PC-9 (cell line): ENCODE data around the gene ZMYND19. TPM values are rescaled to one million over a fixed set of nuclear protein-coding genes. Genes with fewer than 3 reads are reported as not detected.
"Not testable (repeated sequence)": the region's sequence is repeated elsewhere in the genome, so short reads cannot be mapped to it uniquely, and the experiment has no call there.

Source experiments
- BruUV-seq: library from RNA; stranded (reverse); fragments of 400-500 nt; replicated peaks from 2 replicates; lab custom pipeline; 2021; lab: Mats Ljungman, UMichigan
- CTCF ChIA-PET: fragments of 300-600 bp; sonication (Branson Sonifier 250); formaldehyde crosslinking; loops from one replicate; lab custom pipeline; 2022; ENCODE audit warnings: antibody characterized with exemption; lab: Charles Lee
- POLR2A ChIA-PET: fragments of 300-600 bp; sonication (Branson Sonifier 250); formaldehyde crosslinking; loops from one replicate; lab custom pipeline; 2022; ENCODE audit warnings: antibody characterized with exemption; ENCODE audit not compliant: unreplicated experiment; lab: Charles Lee
- DNase-seq, 2 experiments: peaks; one replicate each; pipeline versions ENCODE4 v3.0.0 to v3.0.0-alpha.2; 2015 to 2022; ENCODE audit warnings: mixed read lengths in 1 of 2
- H2AFZ ChIP-seq: fragments of 200-600 bp; sonication (generic); 2 replicates; pipeline ENCODE4 v1.8.1; 2017; ENCODE audit warnings: antibody characterized with exemption
- H3F3A ChIP-seq: fragments of 200-600 bp; sonication (generic); 2 replicates; pipeline ENCODE4 v1.8.1; 2017; ENCODE audit warnings: antibody characterized with exemption, mild to moderate bottlenecking, low read depth; ENCODE audit not compliant: insufficient read depth
- H3K27ac ChIP-seq: fragments of 200-600 bp; sonication (generic); 2 replicates; pipeline ENCODE4 v1.6.1; 2016; ENCODE audit warnings: mixed run types
- H3K27me3 ChIP-seq: fragments of 200-600 bp; sonication (generic); 2 replicates; pipeline ENCODE4 v1.6.1; 2016; ENCODE audit warnings: low read depth, mixed run types; ENCODE audit not compliant: insufficient read depth
- H3K36me3 ChIP-seq: fragments of 200-600 bp; sonication (generic); 2 replicates; pipeline ENCODE4 v1.6.1; 2016; ENCODE audit warnings: low read depth, mixed run types
- H3K4me1 ChIP-seq: fragments of 200-600 bp; sonication (generic); replicated peaks from 2 replicates; pipeline ENCODE4 v1.6.1; 2016; ENCODE audit warnings: mixed run types; ENCODE audit not compliant: insufficient read depth
- H3K4me2 ChIP-seq: fragments of 200-600 bp; sonication (generic); 2 replicates; pipeline ENCODE4 v1.6.1; 2017; ENCODE audit warnings: mixed run types
- H3K4me3 ChIP-seq: fragments of 200-600 bp; sonication (generic); 2 replicates; pipeline ENCODE4 v1.6.1; 2016; ENCODE audit warnings: mixed run types
- H3K79me2 ChIP-seq: fragments of 200-600 bp; sonication (generic); 2 replicates; pipeline ENCODE4 v1.6.1; 2017; ENCODE audit warnings: low read depth, mixed run types
- H3K9me2 ChIP-seq: fragments of 200-600 bp; sonication (generic); 2 replicates; pipeline ENCODE4 v1.8.1; 2017; ENCODE audit warnings: mild to moderate bottlenecking; ENCODE audit not compliant: insufficient read depth
- H3K9me3 ChIP-seq: fragments of 200-600 bp; sonication (generic); 2 replicates; pipeline ENCODE4 v1.8.1; 2016; ENCODE audit warnings: low read depth; ENCODE audit not compliant: insufficient read depth
- H4K20me1 ChIP-seq: fragments of 200-600 bp; sonication (generic); 2 replicates; pipeline ENCODE4 v1.8.1; 2017; ENCODE audit not compliant: insufficient read depth
- EZH2 ChIP-seq: fragments of 200-600 bp; sonication (generic); IDR thresholded peaks from 2 replicates; pipeline ENCODE4 v1.8.0; 2017; ENCODE audit warnings: antibody characterized with exemption, low read depth
- intact Hi-C: fragments of 100-400 bp; cut with micrococcal nuclease; formaldehyde crosslinking; loops from one replicate; pipeline ENCODE4 v1.10.0; 2022; ENCODE audit not compliant: unreplicated experiment
- total RNA-seq: library from RNA; stranded (reverse); gene quantifications from 2 replicates; pipeline ENCODE4 v1.2.3, GENCODE V29; 2021
- TF ChIP-seq, protein P1 (sequence below): fragments of 200-600 bp; sonication (generic); conservative IDR thresholded peaks from 2 replicates; pipeline ENCODE4 v1.6.1; 2017; ENCODE audit warnings: mixed run types, antibody characterized with exemption, mild to moderate bottlenecking, moderate library complexity

Gene ZMYND19
- total RNA-seq, 1 experiment from 2014 or later, result 47.7 TPM

DNA sequence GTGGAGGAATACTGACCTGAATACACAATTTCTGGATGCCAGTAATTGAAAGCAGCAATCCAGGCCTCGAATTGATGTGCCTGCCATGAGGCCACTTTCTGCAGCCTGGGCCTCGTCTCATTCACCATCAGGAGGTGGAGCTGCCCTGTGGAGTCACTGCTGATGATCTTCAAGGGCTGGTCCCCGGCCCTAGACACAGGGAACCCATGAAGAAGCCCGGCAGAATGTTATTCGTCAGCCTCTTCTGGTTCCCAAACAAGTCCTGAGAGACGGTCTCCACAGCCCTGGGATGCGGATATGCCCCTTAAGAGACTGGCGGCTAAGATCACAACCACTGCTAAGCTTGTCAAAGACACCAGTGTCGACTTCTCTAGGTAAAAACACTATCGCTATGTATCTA is 16.1 kb downstream of the ZMYND19 start:
- Histone ChIP-seq H3K79me2 (peaks cover 35% of the 10 kb centered on the region), H3K36me3 (peaks cover 22% of the 10 kb centered on the region), H4K20me1 (peaks cover 25% of the 10 kb centered on the region)

DNA sequence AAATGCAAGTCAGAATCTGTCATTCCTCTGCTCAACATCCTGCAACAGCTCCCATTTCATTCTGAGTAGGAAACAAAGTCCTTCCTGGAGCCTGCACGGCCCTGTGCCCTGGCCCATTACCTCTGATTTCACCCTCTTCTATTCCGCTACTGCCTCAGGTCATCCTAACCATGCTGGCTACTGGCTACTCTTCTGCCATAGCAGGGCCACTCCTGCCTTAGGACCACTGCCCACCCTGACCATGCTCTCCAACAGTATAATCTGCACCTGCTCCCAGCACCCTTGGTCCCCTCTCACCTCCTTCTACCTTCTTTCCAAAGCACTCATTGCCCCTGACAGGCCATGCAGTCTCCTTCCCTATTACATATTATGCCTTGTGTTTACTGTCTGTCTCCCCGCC is 19.7 kb downstream of the ZMYND19 start:
- no peak overlapping the region for H3K4me3 ChIP-seq
- no peaks in the 10 kb centered on the region for H3K27me3 ChIP-seq
- no peaks in the 10 kb centered on the region for H3K4me1 ChIP-seq
- DNase-seq, result no peak
- no peak overlapping the region for H2AFZ ChIP-seq
- no peak overlapping the region for H3K4me2 ChIP-seq
- ChIA-PET POLR2A (interaction anchor here (0.7 kb wide), 1 partner anchor 19 kb away, joined by 3 read pairs; no protein-coding TSS in a partner anchor), CTCF (interaction anchor here (0.6 kb wide), 1 partner anchor 52 kb away, joined by 5 read pairs; no protein-coding TSS in a partner anchor)
- H3K27ac ChIP-seq, result no peak overlapping the region
- H3F3A ChIP-seq, result no peaks in the 10 kb centered on the region
- H3K9me3 ChIP-seq, result no peaks in the 10 kb centered on the region
- H4K20me1 ChIP-seq, result peaks cover 3% of the 10 kb centered on the region
- no TSS peak for BruUV-seq
- H3K79me2 ChIP-seq, result peaks cover 6% of the 10 kb centered on the region
- intact Hi-C loops, result no loop called here
- TF ChIP-seq, protein P1, sequence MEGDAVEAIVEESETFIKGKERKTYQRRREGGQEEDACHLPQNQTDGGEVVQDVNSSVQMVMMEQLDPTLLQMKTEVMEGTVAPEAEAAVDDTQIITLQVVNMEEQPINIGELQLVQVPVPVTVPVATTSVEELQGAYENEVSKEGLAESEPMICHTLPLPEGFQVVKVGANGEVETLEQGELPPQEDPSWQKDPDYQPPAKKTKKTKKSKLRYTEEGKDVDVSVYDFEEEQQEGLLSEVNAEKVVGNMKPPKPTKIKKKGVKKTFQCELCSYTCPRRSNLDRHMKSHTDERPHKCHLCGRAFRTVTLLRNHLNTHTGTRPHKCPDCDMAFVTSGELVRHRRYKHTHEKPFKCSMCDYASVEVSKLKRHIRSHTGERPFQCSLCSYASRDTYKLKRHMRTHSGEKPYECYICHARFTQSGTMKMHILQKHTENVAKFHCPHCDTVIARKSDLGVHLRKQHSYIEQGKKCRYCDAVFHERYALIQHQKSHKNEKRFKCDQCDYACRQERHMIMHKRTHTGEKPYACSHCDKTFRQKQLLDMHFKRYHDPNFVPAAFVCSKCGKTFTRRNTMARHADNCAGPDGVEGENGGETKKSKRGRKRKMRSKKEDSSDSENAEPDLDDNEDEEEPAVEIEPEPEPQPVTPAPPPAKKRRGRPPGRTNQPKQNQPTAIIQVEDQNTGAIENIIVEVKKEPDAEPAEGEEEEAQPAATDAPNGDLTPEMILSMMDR, result no peak
- no peak for TF ChIP-seq EZH2
- H3K36me3 ChIP-seq, result peaks cover 15% of the 10 kb centered on the region
- no peaks in the 10 kb centered on the region for H3K9me2 ChIP-seq

More for the DNA sequence above, 16.1 kb downstream of the ZMYND19 start:
- Histone ChIP-seq H3F3A (peaks cover 3% of the 10 kb centered on the region; the same call in 1 of the 2 replicates), H3K27me3 (no peaks in the 10 kb centered on the region), H3K4me3 (no peak overlapping the region), H2AFZ (no peak overlapping the region), H3K9me3 (no peaks in the 10 kb centered on the region), H3K4me1 (peaks cover 16% of the 10 kb centered on the region), H3K9me2 (no peaks in the 10 kb centered on the region), H3K27ac (no peak overlapping the region), H3K4me2 (no peak overlapping the region)
- TF ChIP-seq, protein P1, result no peak
- no peak for TF ChIP-seq EZH2
- ChIA-PET POLR2A (no interaction called here), CTCF (no interaction called here)
- DNase-seq, result no peak
- BruUV-seq, result no TSS peak
- intact Hi-C loops, result no loop called here

DNA sequence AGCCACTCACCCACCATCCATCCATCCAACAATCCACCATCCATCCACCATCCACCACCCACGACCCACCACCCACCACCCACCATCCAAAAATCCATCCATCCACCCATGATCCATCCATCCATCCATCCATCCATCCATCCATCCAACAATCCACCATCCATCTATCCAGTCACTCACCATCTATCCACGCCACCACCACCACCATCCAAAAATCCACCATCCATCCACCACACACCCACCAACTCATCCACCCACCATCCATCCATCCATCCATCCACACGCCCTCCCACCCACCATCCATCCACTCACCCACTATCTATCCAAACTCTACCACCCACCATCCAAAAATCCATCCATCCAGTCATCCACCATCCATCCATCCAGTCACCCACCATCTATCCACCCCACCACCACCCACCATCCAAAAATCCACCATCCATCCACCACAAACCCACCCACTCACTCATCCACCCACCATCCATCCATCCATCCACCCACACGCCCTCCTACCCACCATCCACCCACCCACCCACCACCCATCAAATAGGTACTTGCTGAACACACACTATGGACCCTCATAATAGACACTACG is 20.6 kb downstream of the ZMYND19 start:
- Histone ChIP-seq H4K20me1 (no peaks in the 10 kb centered on the region; the same call in 1 of the 2 replicates), H3K36me3 (peaks cover 11% of the 10 kb centered on the region), H3K27me3 (no peaks in the 10 kb centered on the region), H2AFZ (no peak overlapping the region), H3K27ac (no peak overlapping the region), H3K4me1 (no peaks in the 10 kb centered on the region), H3K79me2 (no peaks in the 10 kb centered on the region), H3K9me3 (no peaks in the 10 kb centered on the region), H3F3A (no peaks in the 10 kb centered on the region), H3K4me3 (no peak overlapping the region), H3K4me2 (no peak overlapping the region), H3K9me2 (no peaks in the 10 kb centered on the region)
- TF ChIP-seq, protein P1, result no peak
- BruUV-seq, result no TSS peak
- POLR2A ChIA-PET, result no interaction called here
- intact Hi-C loops, result no loop called here
- DNase-seq, result no peak
- CTCF ChIA-PET, result interaction anchor here (0.6 kb wide), 1 partner anchor 53 kb away, joined by 5 read pairs; no protein-coding TSS in a partner anchor

DNA sequence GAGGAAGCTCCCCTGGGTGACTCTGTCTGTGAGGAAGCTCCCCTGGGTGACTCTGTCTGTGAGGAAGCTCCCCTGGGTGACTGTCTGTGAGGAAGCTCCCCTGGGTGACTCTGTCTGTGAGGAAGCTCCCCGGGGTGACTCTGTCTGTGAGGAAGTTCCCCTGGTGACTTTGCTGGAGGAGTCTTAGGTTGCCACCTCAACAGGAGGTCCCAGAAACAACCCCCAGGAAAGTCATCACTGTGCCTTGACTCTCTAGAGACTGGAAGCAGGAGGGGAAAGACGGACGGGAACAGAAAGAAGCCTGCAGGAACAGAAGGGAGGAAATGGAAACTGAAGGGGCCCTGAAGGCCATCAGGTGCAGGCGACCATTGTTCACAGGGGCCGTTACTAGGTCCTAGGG is 21.9 kb downstream of the ZMYND19 start:
- H3K79me2 ChIP-seq, BruUV-seq, intact Hi-C loops, H3K27me3 ChIP-seq, POLR2A ChIA-PET, H3F3A ChIP-seq, H3K9me2 ChIP-seq, H4K20me1 ChIP-seq, H3K4me3 ChIP-seq, H3K4me1 ChIP-seq, H3K4me2 ChIP-seq, DNase-seq, H3K9me3 ChIP-seq, CTCF ChIA-PET, H3K27ac ChIP-seq, H2AFZ ChIP-seq: not testable (repeated sequence)
- H3K36me3 ChIP-seq, result peaks cover 11% of the 10 kb centered on the region
